Fibroblast of skin of right quadriceps (primary cell): Measurements from ENCODE around the gene KCNE3.
A peak's percentile ranks its signal among the peaks of the same experiment; 100 is the strongest.

ENCODE experiments used
- DNase-seq: peaks from one replicate; pipeline ENCODE4 v3.0.0-alpha.2; 2013

KCNE3 gene, protein sequence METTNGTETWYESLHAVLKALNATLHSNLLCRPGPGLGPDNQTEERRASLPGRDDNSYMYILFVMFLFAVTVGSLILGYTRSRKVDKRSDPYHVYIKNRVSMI

GRCh38 chr11:74466916-74467885 lies at the start of gene KCNE3:
Gene KCNE3 (minus strand): TSS chr11:74467549. CDS start chr11:74457563, 9,986 bp downstream.
- peak; percentile 26 for DNase-seq

GRCh38 chr11:74507582-74507981 lies 40.2 kb upstream of the KCNE3 start:
- DNase-seq = no peak

DNA sequence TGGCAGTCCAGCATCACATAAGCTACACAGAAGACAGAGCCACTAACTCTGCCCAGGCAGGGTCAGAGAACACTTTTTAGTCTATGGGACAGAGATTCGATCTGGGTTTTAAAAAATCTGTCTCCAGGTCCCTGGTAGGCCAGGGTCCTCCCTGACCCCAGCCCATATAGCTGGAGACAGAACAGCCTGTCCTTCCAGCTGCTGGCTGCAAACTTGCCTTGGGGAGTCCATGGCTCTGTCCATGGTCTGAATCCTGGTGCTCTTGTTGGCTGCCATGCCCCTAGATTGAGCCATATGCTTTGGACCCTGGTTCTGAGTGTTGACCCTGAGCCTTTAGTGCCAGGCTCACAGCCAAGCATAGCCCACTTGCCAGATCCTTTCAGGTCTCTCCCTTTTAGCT lies 39.5 kb upstream of the KCNE3 start:
- DNase-seq = no peak

GRCh38 chr11:74505911-74506310 lies 38.6 kb upstream of the KCNE3 start:
- DNase-seq = no peak

- DNase-seq = no peak
Measured at GRCh38 chr11:74504100-74504691, 36.8 kb upstream of the KCNE3 start.

DNA sequence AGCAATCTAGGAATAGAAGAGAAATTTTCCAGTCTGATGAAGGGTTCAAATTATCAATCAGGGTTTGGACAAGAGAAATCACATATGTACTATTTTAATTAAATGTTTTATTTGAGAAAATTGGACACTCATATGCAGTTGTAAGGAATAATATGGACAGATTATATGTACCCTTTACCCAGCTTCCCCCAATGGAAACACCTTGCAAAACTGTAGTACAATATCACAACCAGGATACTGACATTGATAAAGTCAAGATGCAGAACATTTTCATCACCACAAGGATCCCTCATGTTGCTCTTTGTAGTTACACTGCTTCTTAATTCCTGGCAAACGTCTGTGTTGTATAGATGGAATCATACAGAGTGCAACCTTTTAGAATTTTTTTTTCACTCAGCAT lies 27.6 kb upstream of the KCNE3 start:
- DNase-seq = no peak

DNA sequence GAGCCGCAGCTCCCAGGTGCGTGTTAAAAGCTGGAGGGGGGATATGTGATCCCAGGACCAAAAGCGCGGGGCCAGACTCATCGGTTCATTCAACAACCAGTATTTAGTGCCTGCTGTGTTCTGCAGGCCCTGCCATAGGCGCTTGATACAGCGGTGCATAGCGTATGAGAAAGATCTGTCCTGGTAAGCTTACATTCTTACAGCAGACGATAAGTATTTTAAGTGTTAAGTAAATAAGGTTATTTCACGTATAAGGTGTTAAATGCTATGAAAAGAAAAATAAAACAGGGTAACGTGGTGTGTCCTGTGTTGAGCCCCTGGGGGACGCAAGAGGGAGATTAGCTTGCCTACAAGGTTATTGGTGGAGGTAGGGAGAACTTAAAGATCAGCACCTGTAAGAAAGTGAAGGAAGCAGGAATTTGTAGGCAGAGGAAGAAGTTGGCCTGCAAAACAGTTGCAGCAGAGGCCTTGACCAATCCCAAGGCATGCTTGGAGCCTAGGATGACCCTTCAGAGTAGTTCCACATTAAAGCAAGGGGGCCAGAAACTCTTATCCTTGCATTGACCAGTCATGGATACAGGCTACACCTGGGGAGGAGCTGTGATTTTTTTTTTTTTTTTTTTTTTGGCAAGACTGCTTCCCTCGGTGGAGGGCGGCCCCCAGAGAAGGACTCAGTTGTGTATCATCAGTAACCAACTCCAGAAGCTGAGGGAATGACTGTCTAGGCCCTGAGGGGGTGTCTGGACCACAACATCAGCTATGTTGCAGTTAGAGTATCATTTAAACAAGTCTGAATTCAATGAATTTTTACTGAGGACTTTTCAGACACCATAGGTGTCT lies 26.7 kb upstream of the KCNE3 start:
- peak; percentile 58 for DNase-seq

GRCh38 chr11:74492974-74493790 lies 25.8 kb upstream of the KCNE3 start, which contains the start of gene LIPT2:
Gene LIPT2 (minus strand): TSS chr11:74493724. CDS start chr11:74493703, 21 bp downstream.
- peak; percentile 97 for DNase-seq

- no peak for DNase-seq
Measured at GRCh38 chr11:74492084-74492483, 24.7 kb upstream of the KCNE3 start.

- DNase-seq = no peak
Measured at GRCh38 chr11:74490941-74491340, 23.6 kb upstream of the KCNE3 start.

DNA sequence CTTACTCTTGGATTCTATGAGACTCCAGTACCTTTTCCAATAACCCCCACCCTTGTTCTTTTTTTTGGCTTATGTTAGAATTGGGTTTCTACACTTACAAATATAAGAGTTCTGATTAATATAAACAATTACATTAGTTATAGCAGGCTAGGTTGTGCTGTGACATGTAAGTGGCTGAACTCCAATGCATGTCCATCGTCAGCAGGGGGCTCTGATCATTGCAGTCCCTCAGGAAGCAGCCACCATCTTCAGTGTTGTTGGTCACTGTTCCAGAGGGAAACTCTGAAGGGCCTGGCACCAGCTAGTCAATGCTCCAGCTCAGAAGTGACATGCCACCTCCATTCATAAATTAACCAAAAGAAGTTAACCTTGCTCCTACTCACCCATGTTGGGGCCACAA lies 20.5 kb upstream of the KCNE3 start:
- no peak for DNase-seq

DNA sequence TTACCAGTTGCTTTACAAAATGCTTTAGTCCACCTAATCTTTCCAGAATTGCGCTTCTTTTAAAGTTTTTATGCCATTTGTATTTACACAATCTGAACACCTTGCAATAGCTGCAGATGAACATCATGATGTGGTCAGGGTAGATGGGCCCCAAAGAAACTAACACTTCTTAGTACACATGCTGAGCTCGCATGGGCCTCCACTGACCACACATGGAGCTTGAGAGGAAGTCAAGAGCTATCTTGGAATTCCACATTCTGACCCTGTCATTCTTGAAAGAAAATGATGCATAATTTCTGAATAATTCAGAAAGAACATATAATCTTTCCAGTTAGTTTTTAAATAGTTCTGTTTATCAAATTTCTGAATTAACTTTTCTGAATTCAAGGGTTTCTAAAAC lies 18.5 kb upstream of the KCNE3 start:
- DNase-seq = no peak

DNA sequence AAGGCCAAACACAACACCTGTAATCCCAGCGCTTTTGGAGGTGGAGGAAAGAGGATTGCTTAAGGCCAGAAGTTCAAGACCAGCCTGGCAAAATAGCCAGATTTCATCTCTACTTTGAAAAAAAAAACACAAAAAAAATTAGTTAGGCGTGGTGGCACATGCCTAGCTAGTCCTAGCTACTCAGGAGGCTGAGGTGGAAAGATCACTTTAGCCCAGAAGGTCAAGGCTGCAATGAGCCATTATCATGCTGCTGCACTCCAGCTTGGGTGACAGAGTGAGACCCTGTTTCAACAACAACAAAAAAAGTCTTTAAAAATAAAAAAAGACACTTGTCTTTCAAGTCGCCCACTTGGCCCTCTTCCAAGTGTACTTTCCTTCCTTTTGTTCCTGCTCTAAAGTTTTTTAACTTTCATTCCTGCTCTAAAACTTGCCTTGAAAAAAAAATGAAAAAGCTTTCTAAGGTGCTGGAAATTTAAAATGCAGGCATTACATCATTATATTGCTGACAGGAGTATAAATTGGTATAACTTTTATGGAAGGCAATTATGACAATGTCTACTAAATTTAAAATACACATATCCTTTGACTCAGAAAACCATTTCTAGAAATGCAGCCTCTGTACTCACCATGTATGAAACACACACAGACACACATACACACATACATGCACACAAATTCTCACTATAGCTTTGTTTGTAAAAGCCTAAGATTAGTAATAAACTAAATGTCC lies 13.5 kb upstream of the KCNE3 start:
- DNase-seq = no peak

GRCh38 chr11:74479732-74480123 lies 12.4 kb upstream of the KCNE3 start:
- DNase-seq = no peak

- no peak for DNase-seq
Measured at GRCh38 chr11:74478877-74479731, 11.8 kb upstream of the KCNE3 start.

GRCh38 chr11:74476536-74476935 lies 9.2 kb upstream of the KCNE3 start:
- DNase-seq = no peak

DNA sequence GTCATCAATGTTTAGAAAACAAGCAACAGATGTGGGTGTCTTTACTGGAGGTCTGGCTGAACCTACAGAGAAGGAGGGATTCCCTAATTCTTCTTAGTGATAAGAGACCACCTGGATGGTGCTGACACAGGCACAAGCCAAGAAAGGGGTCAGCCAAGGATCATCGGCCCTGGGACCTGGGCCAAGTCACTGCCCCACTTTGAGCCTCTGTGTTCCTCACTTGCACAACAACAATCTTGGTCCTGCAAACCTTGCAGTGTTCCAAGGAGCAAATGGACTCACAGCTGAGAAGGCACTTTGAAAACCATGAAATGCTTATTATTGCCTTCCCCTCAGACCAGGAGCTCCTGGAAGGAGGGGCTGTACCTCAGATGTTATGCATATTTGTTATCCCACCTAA lies 7.0 kb upstream of the KCNE3 start:
- DNase-seq = no peak

DNA sequence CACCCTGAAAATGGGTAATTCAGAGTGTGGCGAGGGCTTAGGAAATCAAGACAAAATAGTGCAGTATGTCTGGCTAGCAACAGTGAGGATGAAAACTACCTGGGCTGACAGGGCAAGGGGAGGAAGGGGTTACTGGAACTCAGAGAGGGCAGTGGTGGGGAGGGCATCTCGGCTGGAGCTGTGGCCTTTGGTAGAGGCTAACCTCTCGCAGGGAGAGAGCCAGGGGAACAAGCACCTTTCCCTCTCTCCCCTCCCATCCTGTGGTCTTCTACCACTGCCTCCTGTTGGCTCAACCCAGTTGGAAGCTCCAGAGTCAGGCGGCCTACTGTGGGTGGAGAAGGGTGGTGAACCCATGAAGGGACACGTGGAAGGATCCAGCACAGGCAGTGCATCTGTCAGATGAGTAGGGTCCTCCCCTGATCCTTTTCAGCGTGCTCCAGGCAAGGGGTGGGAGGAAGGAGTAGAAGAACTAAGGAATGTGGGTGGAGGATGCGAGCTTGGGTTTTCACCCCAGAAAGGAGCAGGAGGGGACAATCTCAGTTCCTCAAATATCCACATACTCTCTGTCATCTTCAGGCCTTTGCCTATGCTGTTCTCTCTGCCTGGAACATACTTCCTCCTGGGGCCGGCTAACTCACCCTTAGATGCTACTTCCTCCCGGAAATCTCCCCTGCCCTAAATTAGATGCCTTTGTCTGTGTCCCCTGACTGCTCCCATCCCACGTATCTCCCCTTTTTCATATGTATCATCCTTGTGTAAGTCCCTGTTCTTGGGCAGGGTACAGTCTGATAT lies 6.2 kb upstream of the KCNE3 start:
- no peak for DNase-seq

DNA sequence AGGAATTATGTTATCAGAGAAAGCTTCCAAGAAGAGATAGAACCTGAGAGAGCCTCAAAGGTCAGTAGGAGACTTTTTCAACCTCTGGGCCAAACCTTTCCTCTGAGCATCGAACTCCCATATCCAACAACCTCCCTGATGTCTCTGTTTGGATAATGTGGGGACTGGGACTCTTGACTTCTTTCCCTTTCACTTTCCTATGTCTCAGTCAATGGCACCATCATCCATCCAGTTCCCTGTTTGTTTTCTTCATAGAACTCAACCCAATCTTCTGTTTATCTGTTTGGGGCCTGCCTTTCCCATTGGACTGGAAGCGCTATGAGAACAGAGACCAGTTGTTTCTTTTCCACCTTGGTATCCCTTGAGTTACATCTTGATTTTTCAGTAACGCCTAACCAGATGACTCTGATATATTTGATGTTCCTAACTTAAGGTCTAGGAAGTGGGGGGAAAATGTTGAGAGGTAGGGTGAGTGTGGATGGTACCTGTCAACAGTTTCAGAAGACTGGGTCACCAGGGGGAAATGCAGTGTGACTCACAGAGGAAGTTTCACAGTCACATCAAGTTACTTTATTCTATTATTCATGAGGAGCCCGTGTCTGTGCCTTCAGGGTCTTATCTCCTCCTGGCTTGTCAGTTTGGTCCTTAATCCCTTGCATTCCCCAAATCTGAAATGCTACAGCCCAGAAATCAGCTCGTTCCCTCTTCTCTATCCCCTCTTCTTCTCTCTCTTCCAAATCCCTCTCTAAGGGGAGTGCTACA lies 4.5 kb upstream of the KCNE3 start:
- DNase-seq = no peak
